Tibial nerve (tissue), 4 donors: ENCODE measurements around the gene MORN3. TPM values are rescaled to one million over a fixed set of nuclear protein-coding genes. Genes with fewer than 3 reads are reported as not detected.
"Not testable (repeated sequence)": the region's sequence is repeated elsewhere in the genome, so short reads cannot be mapped to it uniquely, and the experiment has no call there.

Source experiments
- DNase-seq, 2 donors: peaks; one replicate each; pipeline ENCODE4 v3.0.0-alpha.2; 2019; ENCODE audit warnings: low spot score in 2 of 2
- H3K27ac ChIP-seq, 4 donors: fragments of 200-600 bp; sonication (generic) in 3 of 4; one replicate each; pipeline ENCODE4 v1.5.1; 2017 to 2019; ENCODE audit warnings: mild to moderate bottlenecking in 1 of 4
- H3K27me3 ChIP-seq, 2 donors: fragments of 200-600 bp; sonication (generic) in 1 of 2; one replicate each; pipeline versions ENCODE4 v1.5.1 to v1.6.0; 2017 to 2019
- H3K36me3 ChIP-seq, 3 donors: fragments of 200-600 bp; sonication (generic); one replicate each; pipeline ENCODE4 v1.5.1; 2018 to 2019
- H3K4me1 ChIP-seq, 4 donors: fragments of 200-600 bp; sonication (generic) in 3 of 4; one replicate each; pipeline ENCODE4 v1.5.1; 2017 to 2019
- H3K4me3 ChIP-seq, 4 donors: fragments of 200-600 bp; sonication (generic) in 3 of 4; one replicate each; pipeline ENCODE4 v1.5.1; 2017 to 2019; ENCODE audit warnings: mild to moderate bottlenecking in 1 of 4, moderate library complexity in 1 of 4
- H3K9me3 ChIP-seq, 4 donors: fragments of 200-600 bp; sonication (generic) in 3 of 4; one replicate each; pipeline ENCODE4 v1.5.1; 2017 to 2019
- CTCF ChIP-seq, 5 experiments: fragments of 200-600 bp in 3 of 5; fragments of 450-650 bp in 2 of 5; sonication (generic) in 3 of 5; IDR thresholded peaks; one replicate each; pipeline ENCODE4 v1.5.1; 2016 to 2019; ENCODE audit warnings: antibody characterized with exemption in 5 of 5, mild to moderate bottlenecking in 3 of 5, moderate library complexity in 2 of 5
- EP300 ChIP-seq, 2 donors: sonication (generic); formaldehyde crosslinking; IDR thresholded peaks; one replicate each; pipeline ENCODE4 v1.6.1; 2017; ENCODE audit warnings: antibody characterized with exemption in 2 of 2, mild to moderate bottlenecking in 1 of 2
- POLR2A ChIP-seq, 2 donors: fragments of 450-650 bp; IDR thresholded peaks; one replicate each; pipeline ENCODE4 v1.6.1; 2017; ENCODE audit warnings: antibody characterized with exemption in 2 of 2, mild to moderate bottlenecking in 2 of 2, moderate library complexity in 2 of 2
- WGBS, 2 donors: methylation state at CpG; one replicate each; pipeline ENCODE4 v1.1.5; 2018; 5-methylcytosine and 5-hydroxymethylcytosine counted together
- total RNA-seq, 4 donors: library from RNA; depleted of rRNA; stranded (reverse); fragments of >200 nt; gene quantifications; one replicate each; pipeline ENCODE4 v1.1.0, GENCODE V29; 2016

Gene MORN3
- total RNA-seq, result under 1 TPM in 1 of 4 donors, not detected in 3; under 0.01 TPM

- no peaks in the 10 kb centered on the region for H3K9me3 ChIP-seq
- no peaks in the 10 kb centered on the region for H3K36me3 ChIP-seq
- H3K4me3 ChIP-seq, result no peak within 1 kb of the TSS
- TF ChIP-seq POLR2A (IDR thresholded peaks at IDR 0.05) (no peak), EP300 (IDR thresholded peaks at IDR 0.05) (no peak), CTCF (IDR thresholded peaks at IDR 0.05) (no peak)
- no peaks in the 10 kb centered on the region for H3K27me3 ChIP-seq
- H3K27ac ChIP-seq, result no peak within 1 kb of the TSS
- DNase-seq, result no peak
- peaks cover 0 to 20% (median 9%) of the 10 kb centered on the region in 4 donors for H3K4me1 ChIP-seq
- WGBS, 2 donors, result 88 to 89% methylated on average over 4 to 5 of the region's 5 CpGs
Measured at GRCh38 chr12:121669521-121669900, at the start of gene MORN3. Gene MORN3, minus strand, starts transcription at chr12:121669654. Its CDS starts 171 bp downstream, at chr12:121669483.

GRCh38 chr12:121718653-121719239, 49.3 kb upstream of the MORN3 start:
- TF ChIP-seq CTCF (IDR thresholded peaks at IDR 0.05), result no peak
- no peak for TF ChIP-seq EP300 (IDR thresholded peaks at IDR 0.05)
- no peak for TF ChIP-seq POLR2A (IDR thresholded peaks at IDR 0.05)
- H3K4me1 ChIP-seq, result peaks cover 0 to 9% (median under 1%) of the 10 kb centered on the region in 4 donors
- H3K36me3 ChIP-seq, result peaks cover 0 to 10% (median 0%) of the 10 kb centered on the region in 3 donors
- WGBS, 2 donors, result 82 to 89% methylated on average over 3 of the region's 3 CpGs
- H3K9me3 ChIP-seq, result no peaks in the 10 kb centered on the region
- H3K4me3 ChIP-seq, result no peak overlapping the region
- DNase-seq, result no peak
- no peak overlapping the region for H3K27ac ChIP-seq
- H3K27me3 ChIP-seq, result no peaks in the 10 kb centered on the region

- WGBS, 2 donors, result 65 to 78% methylated on average over 10 of the region's 10 CpGs
- H3K4me3 ChIP-seq, result peak overlapping the region in 1 of 4 donors; percentile 2
- peak; percentile 21 to 61 for DNase-seq
- no peaks in the 10 kb centered on the region for H3K9me3 ChIP-seq
- no peak overlapping the region for H3K27ac ChIP-seq
- H3K4me1 ChIP-seq, result peaks cover 0 to 19% (median 8%) of the 10 kb centered on the region in 4 donors
- H3K27me3 ChIP-seq, result no peaks in the 10 kb centered on the region
- TF ChIP-seq CTCF (IDR thresholded peaks at IDR 0.05) (no peak), EP300 (IDR thresholded peaks at IDR 0.05) (peak in 1 of 2 donors; percentile 30)
- no peaks in the 10 kb centered on the region for H3K36me3 ChIP-seq
Measured at GRCh38 chr12:121717041-121717699, 47.7 kb upstream of the MORN3 start.

GRCh38 chr12:121715862-121716435, 46.5 kb upstream of the MORN3 start:
- Histone ChIP-seq H3K9me3 (no peaks in the 10 kb centered on the region), H3K27me3 (no peaks in the 10 kb centered on the region), H3K27ac (no peak overlapping the region), H3K4me3 (no peak overlapping the region), H3K36me3 (no peaks in the 10 kb centered on the region), H3K4me1 (peaks cover 0 to 29% (median 15%) of the 10 kb centered on the region in 4 donors)
- DNase-seq, result no peak
- WGBS, 2 donors, result 72 to 79% methylated on average over 6 of the region's 6 CpGs
- TF ChIP-seq CTCF (IDR thresholded peaks at IDR 0.05) (no peak), POLR2A (IDR thresholded peaks at IDR 0.05) (no peak), EP300 (IDR thresholded peaks at IDR 0.05) (no peak)

- not testable (repeated sequence) for H3K9me3 ChIP-seq, DNase-seq
- WGBS, 2 donors, result 91 to 93% methylated on average over 7 of the region's 7 CpGs
Measured at GRCh38 chr12:121715055-121715454, 45.6 kb upstream of the MORN3 start.

More at GRCh38 chr12:121715055-121715454, 45.6 kb upstream of the MORN3 start:
- not testable (repeated sequence) for H3K27me3 ChIP-seq, H3K4me3 ChIP-seq, H3K36me3 ChIP-seq, H3K27ac ChIP-seq
- peaks cover 0 to 32% (median 15%) of the 10 kb centered on the region in 4 donors for H3K4me1 ChIP-seq
